HepG2 (cell line): ENCODE measurements around the gene ULK3. TPM values are rescaled to one million over a fixed set of nuclear protein-coding genes. Genes with fewer than 3 reads are reported as not detected.
A peak's percentile ranks its signal among the peaks of the same experiment; 100 is the strongest.

Experiments
- ATAC-seq: fragments of 200-7000 bp; cut with Tn5 transposase; 3 replicates; pipeline ENCODE4 v1.9.1; 2020; ENCODE audit warnings: mild to moderate bottlenecking, moderate library complexity
- BruUV-seq: library from RNA; stranded (reverse); fragments of 400-500 nt; replicated peaks from 2 replicates; lab custom pipeline; 2021; lab: Mats Ljungman, UMichigan
- CTCF ChIA-PET: fragments of 300-600 bp; formaldehyde crosslinking; extraction: SDS; loops from one replicate; lab custom pipeline; 2021; ENCODE audit warnings: low total read pairs, inconsistent platforms, low intra/inter-chr PET ratio; lab: Yijun Ruan, JAX
- POLR2A ChIA-PET: fragments of 350-600 bp; sonication (Branson Sonifier 250); formaldehyde crosslinking; loops from one replicate; lab custom pipeline; 2020; ENCODE audit warnings: antibody characterized with exemption, inconsistent platforms; lab: Yijun Ruan, JAX
- DNase-seq: peaks from one replicate; pipeline ENCODE4 v3.0.0-alpha.2; 2015; ENCODE audit warnings: low spot score
- FAIRE-seq: peaks from 3 replicates; lab custom pipeline; 2011; peaks lifted over from hg19 to GRCh38; lab: Jason Lieb, UNC
- H2AFZ ChIP-seq: one replicate; pipeline ENCODE4 v1.6.1; 2011; ENCODE audit warnings: low read length, inconsistent platforms
- H3K27ac ChIP-seq: fragments of 300-600 bp; 3 replicates; pipeline ENCODE4 v1.8.0; 2011; ENCODE audit warnings: mixed run types, mild to moderate bottlenecking, mixed read lengths, low read length, inconsistent platforms; ENCODE audit not compliant: insufficient read depth; ENCODE audit errors: extremely low read length
- H3K27me3 ChIP-seq, 2 experiments: fragments of 200-600 bp in 1 of 2; 2 replicates in 1 of 2; 3 replicates in 1 of 2; pipeline versions ENCODE4 v1.6.0 to v1.8.0; 2011; ENCODE audit warnings: low read length in 2 of 2, mild to moderate bottlenecking in 2 of 2, moderate library complexity in 2 of 2, inconsistent platforms in 1 of 2; ENCODE audit not compliant: insufficient read depth in 2 of 2, control insufficient read depth in 1 of 2
- H3K36me3 ChIP-seq, 2 experiments: fragments of 200-600 bp in 1 of 2; replicated peaks in 1 of 2; 2 replicates in 1 of 2; 3 replicates in 1 of 2; pipeline versions ENCODE4 v1.5.1 to v1.8.0; 2011; ENCODE audit warnings: low read length in 2 of 2, inconsistent platforms in 1 of 2; ENCODE audit not compliant: insufficient read depth in 2 of 2, control insufficient read depth in 1 of 2
- H3K4me1 ChIP-seq: 2 replicates; pipeline ENCODE4 v1.5.1; 2012; ENCODE audit warnings: low read length, inconsistent platforms; ENCODE audit not compliant: insufficient read depth
- H3K4me2 ChIP-seq: 2 replicates; pipeline ENCODE4 v1.6.0; 2011; ENCODE audit warnings: low read depth, low read length, inconsistent platforms
- H3K4me3 ChIP-seq, 3 experiments: fragments of 200-600 bp in 1 of 3; sonication (generic), shearing (Covaris generic) in 1 of 3; replicated peaks in 1 of 3; 2 replicates each; pipeline ENCODE4 v1.5.1; 2011 to 2016; ENCODE audit warnings: low read length in 3 of 3, inconsistent platforms in 2 of 3, low read depth in 2 of 3, mild to moderate bottlenecking in 2 of 3, control low read depth in 1 of 3, mixed read lengths in 1 of 3; ENCODE audit not compliant: insufficient read depth in 1 of 3
- H3K79me2 ChIP-seq: one replicate; pipeline ENCODE4 v1.6.1; 2011; ENCODE audit warnings: low read length, inconsistent platforms; ENCODE audit not compliant: insufficient read depth
- H3K9ac ChIP-seq: 2 replicates; pipeline ENCODE4 v1.6.0; 2011; ENCODE audit warnings: mild to moderate bottlenecking, low read depth, low read length, inconsistent platforms; ENCODE audit not compliant: insufficient read depth
- H3K9me3 ChIP-seq: 2 replicates; pipeline ENCODE4 v1.5.1; 2012; ENCODE audit warnings: mild to moderate bottlenecking, low read length
- H4K20me1 ChIP-seq: 2 replicates; pipeline ENCODE4 v1.6.0; 2011; ENCODE audit warnings: inconsistent platforms, mild to moderate bottlenecking, low read length, moderate library complexity; ENCODE audit not compliant: insufficient read depth
- GATAD2A ChIP-seq: IDR thresholded peaks from 2 replicates; pipeline ENCODE4 v1.6.1; 2016
- IKZF4 ChIP-seq: sonication (generic); formaldehyde crosslinking; IDR thresholded peaks from 2 replicates; pipeline ENCODE4 v1.5.1; 2020; ENCODE audit warnings: borderline replicate concordance, mild to moderate bottlenecking, low read depth, missing genetic modification reagents; ENCODE audit errors: not compliant biosample characterization
- MAFG ChIP-seq: sonication (generic); formaldehyde crosslinking; IDR thresholded peaks from 2 replicates; pipeline ENCODE4 v1.5.1; 2020; ENCODE audit warnings: mild to moderate bottlenecking, missing genetic modification reagents
- MYC ChIP-seq: sonication (generic); formaldehyde crosslinking; IDR thresholded peaks from 2 replicates; pipeline ENCODE4 v1.9.0; 2021; ENCODE audit warnings: missing genetic modification reagents, borderline replicate concordance
- NFATC3 ChIP-seq: sonication (generic); formaldehyde crosslinking; IDR thresholded peaks from 2 replicates; pipeline ENCODE4 v1.5.1; 2020; ENCODE audit warnings: mild to moderate bottlenecking, missing genetic modification reagents
- POLR2AphosphoS5 ChIP-seq: IDR thresholded peaks from 2 replicates; pipeline ENCODE4 v1.6.1; 2012; ENCODE audit warnings: low read depth, low read length
- RFX1 ChIP-seq: fragments of 450-650 bp; IDR thresholded peaks from 2 replicates; pipeline ENCODE4 v1.6.1; 2017
- TP53 ChIP-seq: sonication (generic); formaldehyde crosslinking; conservative IDR thresholded peaks from 2 replicates; pipeline ENCODE4 v1.4.0; 2020; ENCODE audit warnings: missing genetic modification reagents
- ZBTB10 ChIP-seq: sonication (generic); formaldehyde crosslinking; IDR thresholded peaks from 2 replicates; pipeline ENCODE4 v1.4.0; 2020; ENCODE audit warnings: missing genetic modification reagents, borderline replicate concordance
- ZNF367 ChIP-seq: sonication (generic); formaldehyde crosslinking; IDR thresholded peaks from 2 replicates; pipeline ENCODE4 v1.4.0; 2020; ENCODE audit warnings: missing genetic modification reagents, borderline replicate concordance
- ZSCAN12 ChIP-seq: sonication (generic); formaldehyde crosslinking; IDR thresholded peaks from 2 replicates; pipeline ENCODE4 v1.9.0; 2021; ENCODE audit warnings: mild to moderate bottlenecking, missing genetic modification reagents
- WGBS: methylation state at CpG from one replicate; pipeline ENCODE4 v1.1.6; 2017; ENCODE audit warnings: low lambda C conversion rate; 5-methylcytosine and 5-hydroxymethylcytosine counted together
- in situ Hi-C: cut with HindIII; loops from 2 replicates; pipeline ENCODE4 v1.10.0; 2017; ENCODE audit warnings: low pct_unique_long_range_greater_than_20kb; ENCODE audit not compliant: extremely low pct_ligation_motif_present
- intact Hi-C: fragments of 100-400 bp; cut with micrococcal nuclease; formaldehyde crosslinking; loops from one replicate; pipeline ENCODE4 v1.10.0; 2022; ENCODE audit not compliant: unreplicated experiment
- polyA plus RNA-seq, 8 experiments: library from polyadenylated mRNA; depleted of rRNA in 3 of 8; stranded (reverse) in 7 of 8; unstranded in 1 of 8; fragments of >200 nt; fragmentation: Illumina TruSeq in 4 of 8; extraction: Trizol in 4 of 8; gene quantifications; 2 replicates each; pipeline versions ENCODE4 v1.2.1 to v1.2.3, GENCODE V29; 2011 to 2016; ENCODE audit warnings: low read depth in 4 of 8, missing spikeins in 1 of 8, mixed read lengths in 1 of 8; ENCODE audit not compliant: insufficient read depth in 1 of 8
- total RNA-seq, 5 experiments: library from RNA; depleted of rRNA; stranded (reverse); fragments of >200 nt; fragmentation: Illumina TruSeq; extraction: Trizol; gene quantifications; 2 replicates each; pipeline ENCODE4 v1.2.3, GENCODE V29; 2016; ENCODE audit warnings: low read depth in 1 of 5
- TF ChIP-seq, protein P1 (sequence below): sonication (generic); formaldehyde crosslinking; IDR thresholded peaks from 2 replicates; pipeline ENCODE4 v1.8.0; 2022; ENCODE audit warnings: missing genetic modification reagents, mild to moderate bottlenecking, borderline replicate concordance
- TF ChIP-seq, protein P2 (sequence below): sonication (generic); formaldehyde crosslinking; IDR thresholded peaks from 2 replicates; pipeline ENCODE4 v1.8.0; 2022; ENCODE audit warnings: mild to moderate bottlenecking, missing genetic modification reagents
- TF ChIP-seq, protein P3 (sequence below): IDR thresholded peaks from 2 replicates; pipeline ENCODE4 v1.6.1; 2016; ENCODE audit warnings: control low read depth
- TF ChIP-seq, protein P4 (sequence below): sonication (generic); formaldehyde crosslinking; IDR thresholded peaks from 2 replicates; pipeline ENCODE4 v1.5.0; 2020; ENCODE audit warnings: missing genetic modification reagents

Gene ULK3
- total and polyA plus RNA-seq, 2 of the 13 experiments (the other 11 are each of a cell fraction or from before 2014, with no cell fraction given): 15.2 to 23.7 TPM

- TF ChIP-seq, protein P1, sequence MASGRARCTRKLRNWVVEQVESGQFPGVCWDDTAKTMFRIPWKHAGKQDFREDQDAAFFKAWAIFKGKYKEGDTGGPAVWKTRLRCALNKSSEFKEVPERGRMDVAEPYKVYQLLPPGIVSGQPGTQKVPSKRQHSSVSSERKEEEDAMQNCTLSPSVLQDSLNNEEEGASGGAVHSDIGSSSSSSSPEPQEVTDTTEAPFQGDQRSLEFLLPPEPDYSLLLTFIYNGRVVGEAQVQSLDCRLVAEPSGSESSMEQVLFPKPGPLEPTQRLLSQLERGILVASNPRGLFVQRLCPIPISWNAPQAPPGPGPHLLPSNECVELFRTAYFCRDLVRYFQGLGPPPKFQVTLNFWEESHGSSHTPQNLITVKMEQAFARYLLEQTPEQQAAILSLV: no peak
- no peak for TF ChIP-seq GATAD2A (CRISPR knock-in tag)
- TF ChIP-seq MAFG: no peak
- TF ChIP-seq, protein P2, sequence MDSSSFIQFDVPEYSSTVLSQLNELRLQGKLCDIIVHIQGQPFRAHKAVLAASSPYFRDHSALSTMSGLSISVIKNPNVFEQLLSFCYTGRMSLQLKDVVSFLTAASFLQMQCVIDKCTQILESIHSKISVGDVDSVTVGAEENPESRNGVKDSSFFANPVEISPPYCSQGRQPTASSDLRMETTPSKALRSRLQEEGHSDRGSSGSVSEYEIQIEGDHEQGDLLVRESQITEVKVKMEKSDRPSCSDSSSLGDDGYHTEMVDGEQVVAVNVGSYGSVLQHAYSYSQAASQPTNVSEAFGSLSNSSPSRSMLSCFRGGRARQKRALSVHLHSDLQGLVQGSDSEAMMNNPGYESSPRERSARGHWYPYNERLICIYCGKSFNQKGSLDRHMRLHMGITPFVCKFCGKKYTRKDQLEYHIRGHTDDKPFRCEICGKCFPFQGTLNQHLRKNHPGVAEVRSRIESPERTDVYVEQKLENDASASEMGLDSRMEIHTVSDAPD (CRISPR knock-in tag): no peak
- TF ChIP-seq MYC (CRISPR knock-in tag): no peak
- TF ChIP-seq, protein P3, sequence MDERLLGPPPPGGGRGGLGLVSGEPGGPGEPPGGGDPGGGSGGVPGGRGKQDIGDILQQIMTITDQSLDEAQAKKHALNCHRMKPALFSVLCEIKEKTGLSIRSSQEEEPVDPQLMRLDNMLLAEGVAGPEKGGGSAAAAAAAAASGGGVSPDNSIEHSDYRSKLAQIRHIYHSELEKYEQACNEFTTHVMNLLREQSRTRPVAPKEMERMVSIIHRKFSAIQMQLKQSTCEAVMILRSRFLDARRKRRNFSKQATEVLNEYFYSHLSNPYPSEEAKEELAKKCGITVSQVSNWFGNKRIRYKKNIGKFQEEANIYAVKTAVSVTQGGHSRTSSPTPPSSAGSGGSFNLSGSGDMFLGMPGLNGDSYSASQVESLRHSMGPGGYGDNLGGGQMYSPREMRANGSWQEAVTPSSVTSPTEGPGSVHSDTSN (CRISPR knock-in tag): no peak
- TF ChIP-seq POLR2AphosphoS5: no peak
Observed at GRCh38 chr15:74820056-74820455, 22.9 kb downstream of the ULK3 start (continued).

DNA sequence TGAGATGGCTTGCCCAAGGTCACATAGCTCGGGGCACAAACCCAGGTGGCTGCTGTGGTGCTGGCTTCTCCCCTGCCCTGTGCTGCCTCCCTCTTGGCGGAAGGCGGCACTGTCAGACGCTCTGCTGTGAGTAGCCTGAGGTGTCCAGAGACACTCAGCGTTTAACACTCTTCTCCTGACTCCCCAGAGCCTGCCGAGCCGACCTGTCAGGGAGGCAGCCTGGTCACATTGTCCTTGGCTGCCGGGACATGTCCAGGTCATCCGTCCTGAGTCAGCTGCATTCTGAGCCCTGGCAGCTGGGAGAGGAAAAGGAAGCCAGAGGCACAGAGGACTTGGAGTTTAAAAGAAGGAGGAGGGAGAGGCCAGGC is 25.6 kb downstream of the ULK3 start:
- Histone ChIP-seq H2AFZ (no peak overlapping the region), H3K9ac (no peak overlapping the region), H3K27me3 (peaks cover 1 to 6% of the 10 kb centered on the region in 2 experiments; a peak in 2 of 5 replicates), H3K4me3 (peak overlapping the region in 1 of 3 experiments; percentile 35; a peak in 1 of 6 replicates), H3K4me2 (peak overlapping the region; percentile 59), H3K4me1 (peaks cover 40% of the 10 kb centered on the region), H4K20me1 (no peaks in the 10 kb centered on the region), H3K9me3 (no peaks in the 10 kb centered on the region), H3K36me3 (no peaks in the 10 kb centered on the region), H3K79me2 (no peaks in the 10 kb centered on the region), H3K27ac (no peak overlapping the region)
- BruUV-seq: no TSS peak
- ChIA-PET CTCF (no interaction called here), POLR2A (interaction anchor here (1.9 kb wide), 1 partner anchor 89 kb away, joined by 7 read pairs; the partner anchor contains the start of gene FAM219B)
- ATAC-seq: peak; percentile 84
- 0% methylated on average over 6 of the region's 9 CpGs for WGBS
- peak; percentile 36 for FAIRE-seq
- in situ Hi-C loops (no loop called here), intact Hi-C loops (loop anchor here (1.0 to 5.0 kb wide), 2 partner anchors 35 to 120 kb away; partner anchors contain the start of gene CSK)
- DNase-seq: peak; percentile 56
- TF ChIP-seq RFX1: no peak
- TF ChIP-seq ZBTB10 (CRISPR knock-in tag): no peak
- TF ChIP-seq, protein P4, sequence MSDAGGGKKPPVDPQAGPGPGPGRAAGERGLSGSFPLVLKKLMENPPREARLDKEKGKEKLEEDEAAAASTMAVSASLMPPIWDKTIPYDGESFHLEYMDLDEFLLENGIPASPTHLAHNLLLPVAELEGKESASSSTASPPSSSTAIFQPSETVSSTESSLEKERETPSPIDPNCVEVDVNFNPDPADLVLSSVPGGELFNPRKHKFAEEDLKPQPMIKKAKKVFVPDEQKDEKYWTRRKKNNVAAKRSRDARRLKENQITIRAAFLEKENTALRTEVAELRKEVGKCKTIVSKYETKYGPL (CRISPR knock-in tag): no peak
- no peak for TF ChIP-seq ZNF367 (CRISPR knock-in tag)
- no peak for TF ChIP-seq IKZF4 (CRISPR knock-in tag)
- no peak for TF ChIP-seq ZSCAN12 (CRISPR knock-in tag)
- TF ChIP-seq NFATC3 (CRISPR knock-in tag): no peak
- TF ChIP-seq TP53 (CRISPR knock-in tag): no peak
